GM21723 (cell line): Measurements from ENCODE around the gene PLEKHA1.

Source experiments
- ATAC-seq: cut with Tn5 transposase; IDR thresholded peaks from one replicate; pipeline ENCODE4 v1.9.1; 2021; ENCODE audit warnings: mild to moderate bottlenecking, moderate library complexity; ENCODE audit not compliant: unreplicated experiment

The PLEKHA1 gene

GRCh38 chr10:122459561-122460273, 85.2 kb downstream of the PLEKHA1 start:
- ATAC-seq: no peak

- ATAC-seq: no peak
These were observed 86.4 kb downstream of the PLEKHA1 start for GRCh38 chr10:122460891-122461293.

DNA sequence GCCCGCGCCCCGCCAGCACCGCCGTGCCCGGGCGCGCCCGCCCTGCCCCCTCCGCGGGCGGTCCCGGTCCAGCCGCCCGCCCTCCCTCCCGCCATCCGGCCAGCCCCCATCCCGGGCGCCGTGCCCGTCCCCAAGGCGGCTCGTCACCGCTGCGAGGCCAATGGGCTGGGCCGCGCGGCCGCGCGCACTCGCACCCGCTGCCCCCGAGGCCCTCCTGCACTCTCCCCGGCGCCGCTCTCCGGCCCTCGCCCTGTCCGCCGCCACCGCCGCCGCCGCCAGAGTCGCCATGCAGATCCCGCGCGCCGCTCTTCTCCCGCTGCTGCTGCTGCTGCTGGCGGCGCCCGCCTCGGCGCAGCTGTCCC, 86.8 kb downstream of the PLEKHA1 start, which contains the start of gene HTRA1:
HTRA1 (plus strand) TSS at position 187 of the 362 bp plus-strand sequence; CDS start at position 287, 100 bp downstream.
- no peak for ATAC-seq

- ATAC-seq: no peak
These were observed 87.4 kb downstream of the PLEKHA1 start for GRCh38 chr10:122461729-122462532.

GRCh38 chr10:122462533-122463465, 88.3 kb downstream of the PLEKHA1 start:
- no peak for ATAC-seq

- no peak for ATAC-seq
These were observed 89.2 kb downstream of the PLEKHA1 start for GRCh38 chr10:122463466-122464249.

GRCh38 chr10:122464250-122464510, 89.7 kb downstream of the PLEKHA1 start:
- no peak for ATAC-seq

- ATAC-seq: no peak
These were observed 90.1 kb downstream of the PLEKHA1 start for GRCh38 chr10:122464586-122464985.

DNA sequence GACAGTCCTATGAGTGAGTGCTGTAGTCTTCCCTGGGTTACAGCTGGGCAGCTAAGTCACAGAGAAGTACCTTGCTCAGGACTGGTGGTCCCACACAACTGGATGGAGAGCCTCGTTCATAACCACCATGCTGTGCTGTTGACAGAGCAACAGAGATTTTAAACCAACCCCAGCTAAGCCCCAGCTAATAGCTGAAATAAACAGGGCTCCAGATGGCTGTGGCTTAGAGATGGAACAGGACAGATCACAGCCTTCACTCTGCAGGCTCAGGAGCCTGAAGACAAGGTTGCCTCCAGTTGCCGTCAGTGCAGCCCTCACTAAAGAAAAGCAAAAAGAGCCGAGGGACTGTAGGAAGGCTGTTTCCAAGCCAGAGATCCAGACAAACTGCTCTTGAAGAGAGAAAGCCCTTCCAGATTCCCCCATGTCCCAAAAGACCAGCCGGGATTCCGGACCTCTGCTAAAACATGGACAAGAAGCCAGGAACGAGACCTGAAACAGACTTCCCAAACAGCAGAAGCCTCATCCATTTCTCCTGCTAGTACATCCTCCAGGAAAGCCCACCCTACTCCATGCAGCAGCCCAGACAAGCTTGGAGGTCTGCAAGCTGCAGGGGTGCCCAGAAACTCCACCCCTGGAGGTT, 91.0 kb downstream of the PLEKHA1 start:
- no peak for ATAC-seq

DNA sequence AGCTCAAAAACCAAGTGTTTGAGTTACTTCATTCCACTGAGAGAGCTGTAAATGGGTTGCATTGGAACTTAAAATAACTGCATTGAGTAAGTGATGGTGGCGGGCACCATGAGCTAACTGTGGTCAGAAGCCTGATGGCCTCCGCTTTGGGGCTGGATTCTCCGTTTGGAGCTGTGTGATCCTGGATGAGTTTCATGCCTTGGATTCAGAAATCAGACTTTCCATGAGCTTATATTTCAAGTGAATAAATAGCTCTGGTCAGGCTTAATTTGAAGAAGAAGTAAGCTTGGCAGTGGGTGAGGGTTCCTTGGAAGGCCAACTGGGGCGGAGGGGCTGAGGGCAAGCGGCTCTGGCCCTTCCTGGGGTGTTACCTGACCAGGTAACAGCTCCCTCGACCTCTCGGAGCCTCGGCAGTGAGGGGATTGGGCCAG, 92.5 kb downstream of the PLEKHA1 start:
- no peak for ATAC-seq

DNA sequence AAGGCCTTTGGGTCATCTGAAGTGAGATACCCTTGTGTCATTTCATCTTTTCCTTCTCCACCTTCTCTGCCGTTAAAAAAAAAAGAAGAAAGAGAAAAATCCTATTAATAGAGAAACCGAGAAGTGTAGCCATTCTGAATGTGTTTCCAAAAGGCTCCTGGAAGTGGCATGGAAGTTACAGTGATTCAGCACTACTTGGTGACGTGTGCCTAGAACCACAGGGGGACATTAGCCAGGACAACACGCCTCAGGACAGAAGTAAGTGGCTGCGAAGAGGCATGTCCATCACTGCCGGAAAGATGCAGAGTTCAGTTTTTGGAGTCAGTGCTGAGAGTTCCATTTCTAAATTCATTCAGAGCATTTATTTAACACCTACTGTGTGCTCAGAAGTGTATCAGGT, 93.2 kb downstream of the PLEKHA1 start:
- no peak for ATAC-seq

GRCh38 chr10:122468307-122468925, 93.9 kb downstream of the PLEKHA1 start:
- no peak for ATAC-seq

DNA sequence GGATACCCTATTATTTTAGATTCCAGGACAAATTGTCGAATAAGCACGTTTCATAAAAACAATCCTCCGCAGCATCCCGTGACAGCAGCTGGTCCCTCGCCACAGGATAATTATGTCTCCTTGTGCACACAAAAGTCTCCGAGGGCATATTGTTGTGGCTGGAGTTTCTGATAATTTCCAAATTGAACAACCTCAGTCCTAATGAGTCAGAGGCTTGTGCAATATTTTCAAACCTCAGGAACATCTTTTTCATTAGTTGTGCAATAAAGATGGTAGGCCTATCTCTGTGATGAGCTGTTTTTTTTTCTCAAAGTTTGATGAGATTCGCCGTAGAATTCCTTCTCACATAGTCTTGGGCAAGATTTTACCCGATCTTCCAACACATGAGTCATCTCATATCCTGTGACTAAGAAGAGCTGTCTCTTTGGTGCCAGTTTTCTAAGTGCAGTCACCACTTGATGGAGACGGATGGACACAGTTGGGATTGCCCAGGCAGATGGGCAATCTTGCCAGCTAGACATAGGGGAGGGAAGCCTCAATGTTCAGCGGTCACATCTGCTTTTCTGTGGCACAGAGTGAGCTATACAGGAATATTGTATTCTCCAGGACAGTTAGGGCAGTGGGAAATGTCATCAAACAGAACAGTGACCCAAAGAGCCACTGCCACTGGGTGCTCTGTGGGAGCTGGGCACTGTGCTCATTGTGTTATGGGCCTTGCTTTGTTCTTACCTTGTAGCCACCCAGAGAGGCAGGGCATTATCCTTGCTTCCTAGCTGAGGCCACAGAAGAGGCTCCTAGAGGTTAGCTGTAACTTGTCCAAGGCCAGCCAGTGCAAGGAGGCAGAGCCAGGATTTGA, 94.6 kb downstream of the PLEKHA1 start:
- no peak for ATAC-seq

- ATAC-seq: no peak
These were observed 95.3 kb downstream of the PLEKHA1 start for GRCh38 chr10:122469848-122470247.

GRCh38 chr10:122471531-122472177, 97.1 kb downstream of the PLEKHA1 start:
- ATAC-seq: no peak

GRCh38 chr10:122473116-122473515, 98.6 kb downstream of the PLEKHA1 start:
- ATAC-seq: no peak

DNA sequence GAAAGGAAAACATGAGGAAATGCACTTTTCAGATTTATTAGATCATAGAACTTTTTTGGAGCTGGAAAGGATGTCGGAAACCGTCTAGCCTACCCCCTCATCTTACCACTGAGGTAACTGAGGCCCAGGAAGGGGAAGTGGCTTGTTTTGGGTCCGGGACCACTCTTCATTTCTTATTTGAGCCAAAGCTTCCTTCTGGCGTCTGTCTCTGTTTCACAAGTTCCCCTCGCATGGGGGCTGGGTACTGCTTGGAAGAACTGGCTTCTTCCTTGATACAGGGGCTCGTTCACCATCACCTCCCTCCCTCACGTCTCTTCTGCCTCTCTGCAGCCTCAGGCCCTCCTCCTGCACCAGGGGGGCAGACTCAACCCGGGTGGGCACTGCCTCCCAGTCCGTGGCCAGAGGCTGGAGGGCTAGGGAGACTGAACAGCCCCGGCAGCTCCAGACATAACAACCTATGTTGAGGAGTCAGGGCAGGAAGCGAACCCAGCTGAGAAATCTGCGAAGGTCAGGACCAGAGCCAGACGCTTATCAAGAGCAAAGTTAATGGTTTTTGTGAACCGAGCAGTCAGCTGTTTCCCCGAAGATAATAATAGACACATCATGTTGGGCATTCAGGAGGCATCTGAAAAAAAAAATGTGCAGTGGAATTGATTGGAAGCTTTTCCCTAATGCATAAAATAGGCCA, 99.8 kb downstream of the PLEKHA1 start:
- ATAC-seq: no peak

GRCh38 chr10:122475100-122475499, 100.6 kb downstream of the PLEKHA1 start:
- ATAC-seq: no peak
